NCI-H82 treated with DMSO at 0.1 percent for 48 hours (cell line): Measurements from ENCODE around the gene DACH1.
A peak's percentile ranks its signal among the peaks of the same experiment; 100 is the strongest.
"Not testable (repeated sequence)": the region's sequence is repeated elsewhere in the genome, so short reads cannot be mapped to it uniquely, and the experiment has no call there.

Experiments
- DNase-seq: peaks from one replicate; lab custom pipeline; 2025; ENCODE audit not compliant: unreplicated experiment; lab: John Stamatoyannopoulos, UW

DACH1 gene

DNA sequence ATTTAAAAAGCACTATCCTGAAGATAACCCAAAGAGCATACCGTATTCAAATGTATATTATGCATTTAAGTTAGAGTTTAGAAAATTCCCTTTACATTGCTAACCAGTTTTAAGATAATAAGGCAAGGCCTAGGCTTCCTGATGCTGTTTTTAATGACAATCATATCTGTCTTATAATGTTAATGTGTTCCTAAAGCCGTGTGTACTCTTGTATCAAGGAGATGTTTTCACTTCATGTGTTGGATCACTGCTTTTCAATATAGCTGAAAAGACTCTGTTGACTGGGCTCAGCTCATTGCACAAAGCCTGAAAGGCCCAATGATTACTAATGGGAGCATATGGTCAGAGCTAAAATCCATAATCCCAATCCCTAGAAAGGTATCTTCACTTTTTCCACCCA, 81.6 kb downstream of the DACH1 start:
- peak; percentile 84 for DNase-seq

DNA sequence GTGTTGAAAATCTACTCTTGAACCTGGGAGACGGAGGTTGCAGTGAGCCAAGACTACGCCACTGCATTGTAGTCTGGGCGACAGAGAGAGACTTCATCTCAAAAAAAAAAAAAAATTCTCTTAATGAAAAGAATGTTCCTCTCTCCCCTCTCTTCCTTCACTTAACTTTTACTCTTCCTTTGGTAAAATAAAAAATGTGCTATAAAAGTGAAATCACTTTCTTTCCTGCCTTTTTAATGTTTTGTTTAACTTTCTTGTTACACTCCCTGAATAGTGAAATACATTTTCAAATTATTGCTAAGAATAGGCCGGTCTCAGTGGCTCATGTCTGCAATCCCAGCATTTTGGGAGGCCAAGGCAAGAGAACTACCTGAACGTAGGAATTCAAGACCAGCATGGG, 86.5 kb downstream of the DACH1 start:
- no peak for DNase-seq

- DNase-seq, result not testable (repeated sequence)
These were observed 88.0 kb downstream of the DACH1 start for GRCh38 chr13:71778998-71779397.

DNA sequence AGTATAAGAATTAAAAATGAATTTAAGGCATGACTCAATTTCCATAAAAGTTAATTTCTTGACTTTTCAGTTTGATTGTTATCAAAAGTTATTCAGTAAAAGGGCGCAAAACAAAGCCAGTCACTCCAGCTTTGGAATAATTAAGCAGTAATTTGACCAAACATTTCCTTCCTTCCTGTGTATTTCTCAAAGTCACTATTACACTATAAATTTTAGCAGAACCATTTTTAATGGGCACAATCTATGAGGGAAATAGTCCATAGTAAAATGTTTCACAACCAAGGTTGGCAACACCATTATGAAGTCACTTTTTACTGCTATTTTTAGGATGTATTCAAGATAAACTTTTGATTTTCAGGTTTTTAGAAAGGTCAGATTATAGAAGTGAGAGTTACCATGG, 91.0 kb downstream of the DACH1 start:
- no peak for DNase-seq

DNA sequence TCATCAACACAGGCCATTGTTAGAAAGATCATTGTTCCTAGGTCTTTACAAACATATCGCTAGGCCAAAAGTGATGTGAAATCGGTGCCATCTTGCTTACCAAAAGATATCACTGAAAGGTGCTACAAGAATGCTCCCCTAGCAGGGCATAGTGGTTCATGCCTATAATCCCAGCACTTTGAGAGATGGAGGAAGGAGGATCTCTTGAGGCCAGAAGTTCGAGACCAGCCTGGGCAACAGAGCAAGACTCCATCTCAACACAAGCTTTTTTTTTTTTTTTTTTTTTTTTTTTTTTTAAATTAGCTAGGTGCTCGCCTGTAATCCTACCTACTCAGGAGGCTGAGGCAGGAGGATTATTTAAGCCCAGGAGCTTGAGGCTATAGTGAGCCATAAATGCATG, 92.1 kb downstream of the DACH1 start:
- no peak for DNase-seq

GRCh38 chr13:71773531-71773930, 93.5 kb downstream of the DACH1 start:
- peak; percentile 37 for DNase-seq

- peak; percentile 97 for DNase-seq
These were observed 94.6 kb downstream of the DACH1 start for GRCh38 chr13:71772361-71772760.

GRCh38 chr13:71771144-71771543, 95.9 kb downstream of the DACH1 start:
- DNase-seq, result no peak

GRCh38 chr13:71770710-71771109, 96.3 kb downstream of the DACH1 start:
- DNase-seq, result peak; percentile 78

- DNase-seq, result no peak
These were observed 98.1 kb downstream of the DACH1 start for GRCh38 chr13:71768881-71769280.

GRCh38 chr13:71759651-71760511, 107.1 kb downstream of the DACH1 start:
- no peak for DNase-seq

GRCh38 chr13:71758828-71759227, 108.2 kb downstream of the DACH1 start:
- no peak for DNase-seq

GRCh38 chr13:71754407-71754974, 112.5 kb downstream of the DACH1 start:
- DNase-seq, result peak; percentile 56

- DNase-seq, result no peak
These were observed 114.1 kb downstream of the DACH1 start for GRCh38 chr13:71752775-71753513.

- DNase-seq, result no peak
These were observed 115.9 kb downstream of the DACH1 start for GRCh38 chr13:71751073-71751472.

GRCh38 chr13:71730267-71730666, 136.7 kb downstream of the DACH1 start:
- DNase-seq, result no peak

DNA sequence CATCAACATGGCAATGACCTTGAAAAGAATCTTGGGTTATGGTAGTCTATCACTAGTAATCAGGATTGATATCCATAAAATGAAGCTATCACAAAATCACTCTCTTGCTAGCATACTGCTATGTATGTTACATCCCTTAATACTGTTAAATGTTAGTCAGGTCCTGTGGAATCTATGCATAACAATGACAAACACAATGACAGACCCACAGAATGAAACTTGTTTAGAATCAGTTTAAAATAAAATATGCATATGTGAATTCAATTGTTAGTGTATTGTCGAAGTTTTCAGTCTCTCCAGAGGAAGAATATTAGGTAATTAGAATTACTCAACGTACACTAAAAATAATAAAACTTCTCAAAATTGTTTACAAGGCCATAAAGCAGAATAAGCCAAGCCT, 137.6 kb downstream of the DACH1 start:
- DNase-seq, result no peak

DNA sequence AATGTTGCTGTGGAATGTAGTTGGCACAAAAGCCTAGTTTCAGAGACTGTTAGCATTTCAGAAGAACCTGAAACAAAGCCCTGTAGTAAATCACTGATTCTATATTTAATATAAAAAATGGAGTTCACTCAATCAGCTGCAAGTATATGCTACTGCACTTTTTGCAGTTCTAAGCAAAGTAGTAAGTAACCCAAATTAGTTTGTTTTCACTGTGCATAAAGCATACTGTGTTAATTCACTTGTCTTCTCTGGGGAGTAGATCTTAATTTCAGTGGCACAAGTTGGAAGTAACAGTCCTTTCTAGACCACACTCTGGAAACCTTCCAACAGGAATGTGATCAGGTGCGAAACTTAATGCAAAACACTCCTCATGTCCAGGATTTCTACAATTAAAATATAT, 139.3 kb downstream of the DACH1 start:
- no peak for DNase-seq

GRCh38 chr13:71727042-71727441, 140.0 kb downstream of the DACH1 start:
- no peak for DNase-seq

DNA sequence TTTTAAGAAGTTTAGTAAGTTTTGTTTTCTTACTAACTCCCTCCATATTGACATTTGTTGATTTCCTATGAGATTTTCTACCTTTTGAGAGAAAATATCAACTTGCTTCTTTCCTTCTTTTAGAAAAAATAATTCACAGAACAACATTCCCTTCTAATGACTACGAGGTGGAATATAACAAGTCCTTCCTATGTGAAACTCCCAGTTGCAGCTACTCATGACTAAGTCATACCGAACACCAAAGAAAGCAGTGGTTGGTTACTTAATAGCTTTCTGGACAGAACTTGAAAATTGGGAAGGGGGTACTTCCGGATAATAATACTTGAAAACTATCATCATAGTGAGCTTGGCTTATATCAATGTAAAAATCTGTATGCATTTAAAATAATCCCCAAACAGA, 144.8 kb downstream of the DACH1 start:
- no peak for DNase-seq

GRCh38 chr13:71721104-71721503, 145.9 kb downstream of the DACH1 start:
- no peak for DNase-seq

GRCh38 chr13:71718931-71719330, 148.1 kb downstream of the DACH1 start:
- no peak for DNase-seq
